Measurements from ENCODE around the gene ARHGEF37. TPM values are rescaled to one million over a fixed set of nuclear protein-coding genes. Genes with fewer than 3 reads are reported as not detected.

Gene ARHGEF37
- total and polyA plus RNA-seq, 4 donors = 2.2 to 9.1 (median 3.7) TPM

DNA sequence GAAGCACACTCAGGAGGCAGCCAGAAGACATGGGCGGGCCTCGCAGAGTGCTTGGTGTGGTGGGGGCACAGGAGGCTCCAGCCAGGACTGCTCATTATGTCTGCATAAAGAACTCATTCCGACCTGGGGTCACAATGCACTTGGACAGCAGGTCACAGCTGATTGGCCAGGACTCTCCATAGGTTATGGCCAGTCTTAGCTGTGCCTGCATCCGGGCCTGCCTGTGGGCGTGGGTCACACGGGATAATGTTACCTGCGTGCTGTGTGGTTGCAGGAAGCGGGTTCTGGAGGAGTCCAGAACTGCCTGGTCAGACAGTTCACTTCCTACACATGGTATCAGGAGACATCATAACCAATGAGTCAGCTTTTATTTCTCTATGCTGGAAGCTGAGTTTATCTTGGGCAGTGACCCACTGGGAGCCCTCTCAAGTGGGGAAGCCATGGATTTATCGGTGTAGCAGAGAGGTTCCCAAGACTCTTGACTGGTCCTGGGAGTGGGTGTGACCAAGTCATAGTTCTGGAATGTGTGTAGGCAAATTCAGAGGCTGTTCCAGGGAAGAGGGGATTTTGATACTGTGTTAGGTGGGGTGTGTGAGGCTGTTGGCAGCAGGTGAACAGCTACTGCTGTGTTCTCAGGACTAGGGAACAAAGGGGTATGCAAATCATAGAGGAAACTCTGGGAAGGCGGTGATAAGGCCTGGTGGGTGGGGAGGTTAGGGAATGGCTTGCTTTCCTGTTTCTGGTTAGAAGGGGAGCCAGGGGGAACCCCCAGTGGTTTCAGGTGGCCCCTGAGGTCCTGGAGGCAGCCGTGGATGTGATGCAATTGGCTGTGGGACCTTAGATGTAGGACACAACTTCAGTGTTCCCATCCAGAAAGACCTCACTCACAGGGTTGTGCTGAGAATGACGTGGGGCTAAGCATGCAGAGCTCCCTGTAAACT is 51.3 kb downstream of the ARHGEF37 start:
- H3K27ac ChIP-seq (ENCODE audit: low read depth in 1 of 2, low read length in 1 of 2) = peak overlapping the region in 1 of 2 donors; percentile 28
- H3K36me3 ChIP-seq (ENCODE audit: control insufficient read depth in 4 of 4, insufficient read depth in 4 of 4, low read length in 4 of 4) = no peaks in the 10 kb centered on the region
- TF ChIP-seq, protein P1, sequence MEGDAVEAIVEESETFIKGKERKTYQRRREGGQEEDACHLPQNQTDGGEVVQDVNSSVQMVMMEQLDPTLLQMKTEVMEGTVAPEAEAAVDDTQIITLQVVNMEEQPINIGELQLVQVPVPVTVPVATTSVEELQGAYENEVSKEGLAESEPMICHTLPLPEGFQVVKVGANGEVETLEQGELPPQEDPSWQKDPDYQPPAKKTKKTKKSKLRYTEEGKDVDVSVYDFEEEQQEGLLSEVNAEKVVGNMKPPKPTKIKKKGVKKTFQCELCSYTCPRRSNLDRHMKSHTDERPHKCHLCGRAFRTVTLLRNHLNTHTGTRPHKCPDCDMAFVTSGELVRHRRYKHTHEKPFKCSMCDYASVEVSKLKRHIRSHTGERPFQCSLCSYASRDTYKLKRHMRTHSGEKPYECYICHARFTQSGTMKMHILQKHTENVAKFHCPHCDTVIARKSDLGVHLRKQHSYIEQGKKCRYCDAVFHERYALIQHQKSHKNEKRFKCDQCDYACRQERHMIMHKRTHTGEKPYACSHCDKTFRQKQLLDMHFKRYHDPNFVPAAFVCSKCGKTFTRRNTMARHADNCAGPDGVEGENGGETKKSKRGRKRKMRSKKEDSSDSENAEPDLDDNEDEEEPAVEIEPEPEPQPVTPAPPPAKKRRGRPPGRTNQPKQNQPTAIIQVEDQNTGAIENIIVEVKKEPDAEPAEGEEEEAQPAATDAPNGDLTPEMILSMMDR (IDR thresholded peaks at IDR 0.05; ENCODE audit: control extremely low read depth, extremely low read depth) = no peak
- peaks cover 0 to 3% (median 0%) of the 10 kb centered on the region in 5 donors for H3K4me1 ChIP-seq (ENCODE audit: control insufficient read depth in 5 of 5, insufficient read depth in 5 of 5, low read length in 5 of 5)
- no peaks in the 10 kb centered on the region for H3K9me3 ChIP-seq (ENCODE audit: control insufficient read depth in 4 of 4, insufficient read depth in 3 of 4, low read length in 3 of 4)
- no peak overlapping the region for H3K9ac ChIP-seq (ENCODE audit: insufficient read depth in 1 of 2, low read length in 2 of 2)
- H3K27me3 ChIP-seq (ENCODE audit: control insufficient read depth in 3 of 3, insufficient read depth in 3 of 3, low read length in 2 of 3) = no peaks in the 10 kb centered on the region
- 59% methylated on average over 12 of the region's 12 CpGs for WGBS, 2 donors
- ATAC-seq (ENCODE audit: insufficient read depth, low FRiP score) (peak; percentile 55), DNase-seq (peak in 1 of 3 donors; percentile 30)
- no peak overlapping the region for H3K4me3 ChIP-seq

DNA sequence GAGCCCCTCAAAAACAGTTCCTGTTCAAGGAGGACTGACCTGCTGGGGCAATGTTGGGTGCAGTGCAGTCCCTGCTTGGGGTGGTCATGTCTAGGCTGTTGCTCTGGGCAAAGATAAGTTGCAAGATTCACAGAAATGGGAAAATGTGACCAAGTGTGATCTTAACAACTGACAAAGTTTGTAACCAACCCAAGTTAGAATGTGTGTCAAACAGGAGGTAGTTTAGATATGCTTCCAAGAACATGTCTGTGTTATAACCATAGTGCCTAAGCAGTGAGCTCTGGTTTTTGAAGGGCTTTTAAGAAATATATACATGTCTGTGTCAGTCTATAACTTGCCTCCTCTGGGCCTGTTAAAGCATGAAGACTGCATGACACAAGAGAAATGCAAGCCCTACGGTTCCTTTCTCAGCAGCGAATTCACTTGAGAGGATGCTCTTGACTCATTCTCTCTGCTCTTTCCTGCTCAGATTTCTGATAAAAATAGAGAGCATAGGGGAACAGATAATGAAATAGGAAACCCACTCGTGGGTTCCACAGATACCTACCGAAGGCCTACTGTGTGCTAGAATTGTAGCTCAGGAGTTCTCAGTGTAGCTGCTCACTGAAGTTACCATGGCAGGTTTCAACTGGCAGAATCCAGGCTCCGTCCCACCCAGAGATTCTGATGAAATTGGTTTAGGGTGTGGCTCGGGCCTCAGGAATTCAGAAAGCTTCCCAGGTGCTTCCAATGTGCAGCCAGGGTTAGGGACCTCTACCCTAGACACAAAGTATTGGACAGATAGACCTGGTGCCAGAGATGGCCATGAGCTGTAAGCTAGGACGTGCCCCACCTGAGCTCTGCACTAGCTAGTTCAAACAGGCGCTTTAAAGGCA is 52.4 kb downstream of the ARHGEF37 start:
- no peak overlapping the region for H3K4me3 ChIP-seq
- WGBS, 2 donors = 83 to 85% methylated on average over 8 of the region's 8 CpGs
- no peak for DNase-seq
- TF ChIP-seq, protein P1 (IDR thresholded peaks at IDR 0.05; ENCODE audit: control extremely low read depth, extremely low read depth) = no peak
- H3K27ac ChIP-seq (ENCODE audit: low read depth in 1 of 2, low read length in 1 of 2) = no peak overlapping the region
- no peak overlapping the region for H3K9ac ChIP-seq (ENCODE audit: insufficient read depth in 1 of 2, low read length in 2 of 2)
- no peak for ATAC-seq (ENCODE audit: insufficient read depth, low FRiP score)
- H3K4me1 ChIP-seq (ENCODE audit: control insufficient read depth in 5 of 5, insufficient read depth in 5 of 5, low read length in 5 of 5) = peaks cover 0 to 3% (median 0%) of the 10 kb centered on the region in 5 donors
- H3K27me3 ChIP-seq (ENCODE audit: control insufficient read depth in 3 of 3, insufficient read depth in 3 of 3, low read length in 2 of 3) = no peaks in the 10 kb centered on the region
- H3K9me3 ChIP-seq (ENCODE audit: control insufficient read depth in 4 of 4, insufficient read depth in 3 of 4, low read length in 3 of 4) = no peaks in the 10 kb centered on the region
- no peaks in the 10 kb centered on the region for H3K36me3 ChIP-seq (ENCODE audit: control insufficient read depth in 4 of 4, insufficient read depth in 4 of 4, low read length in 4 of 4)

DNA sequence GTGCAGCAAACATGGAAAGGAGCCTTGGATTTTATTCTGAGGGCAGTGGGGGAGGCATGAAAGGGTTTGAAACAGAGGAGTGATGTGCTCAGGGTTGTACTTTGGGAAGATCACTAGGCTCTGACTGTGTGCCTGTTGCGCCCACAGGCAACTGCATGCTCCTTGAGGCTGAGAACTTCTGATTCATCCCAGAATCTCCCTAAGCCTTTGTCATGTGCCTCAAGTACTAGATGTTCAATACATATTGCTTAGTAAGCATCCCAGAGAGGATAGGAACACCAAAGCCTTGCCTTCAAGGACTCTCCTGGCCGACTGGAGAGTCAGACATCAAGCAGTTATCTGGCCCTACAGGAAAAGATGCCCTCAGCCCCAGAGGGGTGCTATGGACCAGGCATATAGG is 54.1 kb downstream of the ARHGEF37 start:
- WGBS, 2 donors = 83 to 90% methylated on average over 2 of the region's 2 CpGs
- TF ChIP-seq, protein P1 (IDR thresholded peaks at IDR 0.05; ENCODE audit: control extremely low read depth, extremely low read depth) = no peak
- ATAC-seq (ENCODE audit: insufficient read depth, low FRiP score) = no peak
- Histone ChIP-seq H3K9me3 (ENCODE audit: control insufficient read depth in 4 of 4, insufficient read depth in 3 of 4, low read length in 3 of 4) (no peaks in the 10 kb centered on the region), H3K27ac (ENCODE audit: low read depth in 1 of 2, low read length in 1 of 2) (no peak overlapping the region), H3K9ac (ENCODE audit: insufficient read depth in 1 of 2, low read length in 2 of 2) (no peak overlapping the region), H3K36me3 (ENCODE audit: control insufficient read depth in 4 of 4, insufficient read depth in 4 of 4, low read length in 4 of 4) (no peaks in the 10 kb centered on the region), H3K4me3 (no peak overlapping the region), H3K27me3 (ENCODE audit: control insufficient read depth in 3 of 3, insufficient read depth in 3 of 3, low read length in 2 of 3) (no peaks in the 10 kb centered on the region), H3K4me1 (ENCODE audit: control insufficient read depth in 5 of 5, insufficient read depth in 5 of 5, low read length in 5 of 5) (peaks cover 0 to 3% (median 0%) of the 10 kb centered on the region in 5 donors)
- DNase-seq = peak in 1 of 3 donors; percentile 8
